Astrocyte of the hippocampus (primary cell): ENCODE measurements around the gene SEZ6.

ENCODE experiments used
- DNase-seq: peaks from one replicate; pipeline ENCODE4 v3.0.0; 2011; ENCODE audit warnings: low read depth, low spot score

SEZ6 gene

GRCh38 chr17:29005936-29006511, at the start of gene SEZ6:
Gene SEZ6 (minus strand): TSS chr17:29006033. CDS start chr17:29005869, 164 bp downstream.
- peak; percentile 92 for DNase-seq

DNA sequence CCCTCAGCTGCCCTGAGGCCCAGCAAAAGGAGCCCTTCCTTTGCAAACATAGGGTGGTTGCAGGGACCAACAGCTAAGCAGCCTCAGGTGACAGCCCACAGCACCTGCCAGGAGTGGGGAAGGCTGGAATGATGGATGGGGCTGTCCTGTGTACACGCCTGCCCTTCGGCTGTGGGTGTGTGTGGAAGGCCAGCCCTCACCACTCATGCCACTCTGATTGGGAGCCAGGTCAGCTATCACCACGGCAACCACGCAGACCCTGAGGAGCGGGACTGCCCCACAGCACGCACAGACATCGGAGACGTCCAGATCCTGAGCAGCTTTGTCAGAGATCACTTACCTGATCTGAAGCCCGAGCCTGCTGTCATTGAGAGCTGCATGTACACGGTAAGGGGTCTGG, 49.0 kb upstream of the SEZ6 start:
- no peak for DNase-seq

DNA sequence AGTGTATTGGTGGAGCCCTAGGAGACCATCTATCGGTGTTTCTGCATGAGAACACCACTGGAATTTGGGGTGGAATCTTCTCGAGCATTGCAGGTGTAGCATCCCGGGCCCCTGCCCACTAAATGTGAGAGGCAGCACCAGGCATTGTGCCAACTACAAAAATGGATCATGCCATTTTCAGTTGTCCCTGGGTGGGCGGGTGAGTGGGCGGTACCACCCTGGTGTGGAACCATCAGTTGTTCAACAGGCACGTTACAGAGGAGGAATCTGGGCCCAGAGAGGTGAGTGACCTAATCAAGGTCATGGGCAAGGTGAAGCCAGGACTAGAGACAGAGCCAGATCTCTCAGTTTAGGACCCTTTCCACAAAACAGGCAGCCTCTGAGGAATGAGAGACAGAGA, 45.9 kb upstream of the SEZ6 start:
- DNase-seq = no peak

- no peak for DNase-seq
Observed at GRCh38 chr17:29051194-29051593, 45.4 kb upstream of the SEZ6 start.

GRCh38 chr17:29050176-29050575, 44.3 kb upstream of the SEZ6 start:
- no peak for DNase-seq

GRCh38 chr17:29049541-29050145, 43.8 kb upstream of the SEZ6 start:
- no peak for DNase-seq

DNA sequence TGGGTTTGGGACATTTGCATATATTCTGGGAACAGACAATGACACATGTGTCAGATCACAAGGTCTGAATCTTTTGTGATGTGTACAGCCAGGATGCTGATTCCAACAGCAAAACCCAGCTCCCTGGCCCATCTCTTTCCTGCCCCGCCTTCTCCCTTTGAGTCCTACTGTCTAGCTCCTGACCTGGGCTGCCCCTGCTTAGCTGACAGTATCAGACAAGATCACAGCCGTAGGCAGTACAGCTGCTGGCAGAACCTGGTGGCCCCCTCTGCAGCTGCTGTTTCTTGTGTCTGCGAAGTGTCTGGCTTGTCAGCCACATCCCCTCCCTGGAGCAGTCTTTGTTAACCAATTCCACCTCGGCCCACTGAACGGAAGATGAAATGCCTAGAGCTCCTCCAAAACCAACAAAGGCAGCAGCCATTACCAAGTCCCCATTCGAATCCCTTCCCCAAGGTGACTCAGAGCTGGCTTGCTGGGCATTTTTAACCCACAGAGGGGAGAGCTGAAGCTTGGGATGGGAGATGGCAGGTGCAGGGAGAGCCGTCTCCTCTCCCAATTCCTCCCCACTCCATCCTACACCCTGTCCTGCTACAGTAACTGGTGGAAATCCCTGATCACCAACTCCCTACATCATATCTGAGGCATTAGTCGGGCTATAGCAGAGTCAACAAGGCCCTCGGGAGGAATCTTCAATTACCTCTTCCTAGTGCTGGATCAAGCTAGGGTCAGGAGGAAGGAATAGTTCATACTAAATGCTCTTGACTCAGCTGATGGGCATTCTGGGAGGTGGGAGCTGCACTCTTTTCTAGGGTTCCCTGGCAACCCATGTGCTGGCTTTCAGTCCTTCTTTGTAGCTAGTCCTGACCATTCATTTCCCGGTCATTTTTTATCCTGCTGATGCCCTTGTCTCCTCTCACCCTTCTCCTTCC, 42.9 kb upstream of the SEZ6 start:
- DNase-seq = peak; percentile 66

DNA sequence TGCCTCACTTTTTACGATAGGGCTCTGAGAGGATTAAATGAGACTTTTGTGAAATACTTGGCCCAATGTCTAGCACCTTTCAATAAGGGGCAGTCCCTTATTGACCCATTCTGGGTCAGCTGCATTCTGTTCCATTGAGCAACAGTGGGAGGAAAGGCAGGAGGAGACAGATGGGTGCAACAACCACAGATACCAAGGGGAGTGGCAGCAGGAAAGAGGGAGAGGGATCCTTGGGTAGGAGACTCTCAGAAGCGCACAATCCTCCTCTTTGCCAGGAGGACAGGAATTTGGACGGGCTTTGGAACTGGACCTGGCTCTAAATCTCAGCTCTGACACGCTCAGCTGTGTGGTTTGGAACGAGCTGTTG, 40.6 kb upstream of the SEZ6 start:
- no peak for DNase-seq

DNA sequence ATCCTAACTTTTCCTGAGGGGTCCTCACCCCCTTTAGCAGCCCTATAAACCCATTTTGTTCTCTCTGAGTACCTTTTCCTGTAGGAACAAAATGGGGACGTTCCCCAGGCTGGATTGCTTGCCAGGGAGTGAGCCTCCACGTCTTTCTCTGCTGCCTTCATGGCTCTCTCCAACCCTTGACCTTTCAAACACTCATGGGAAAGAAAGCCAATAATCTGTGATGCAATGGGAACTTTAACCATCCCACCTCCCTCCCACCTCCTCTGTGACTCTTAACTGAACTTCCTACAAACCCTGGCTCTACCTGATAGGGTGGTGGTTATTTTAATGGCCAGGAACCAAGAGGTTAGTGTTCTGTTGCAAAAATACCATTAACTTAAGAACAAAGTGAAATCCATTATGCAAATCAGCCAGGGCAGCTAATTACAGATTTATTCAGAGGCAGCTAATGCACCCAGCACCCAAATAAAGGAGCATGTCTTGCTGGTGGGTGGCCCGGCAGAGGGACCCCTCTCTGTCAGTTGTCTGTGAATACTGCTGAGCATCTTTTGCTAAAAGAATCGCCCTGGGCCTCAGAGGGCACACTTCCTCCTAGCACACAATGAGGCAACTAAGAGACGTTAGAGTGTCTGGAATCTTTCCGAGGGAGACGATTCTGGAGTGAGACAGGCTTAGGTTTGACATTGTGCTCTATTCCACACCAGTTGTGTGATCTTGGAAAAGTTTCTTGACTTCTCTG, 40.1 kb upstream of the SEZ6 start:
- no peak for DNase-seq

GRCh38 chr17:29045026-29045425, 39.2 kb upstream of the SEZ6 start:
- no peak for DNase-seq

- no peak for DNase-seq
Observed at GRCh38 chr17:29043539-29044145, 37.8 kb upstream of the SEZ6 start.

- peak; percentile 92 for DNase-seq
Observed at GRCh38 chr17:29042679-29043538, 37.1 kb upstream of the SEZ6 start, which contains the start of gene PIPOX. Gene PIPOX (plus strand): TSS chr17:29043141. CDS start chr17:29043226, 85 bp downstream.

DNA sequence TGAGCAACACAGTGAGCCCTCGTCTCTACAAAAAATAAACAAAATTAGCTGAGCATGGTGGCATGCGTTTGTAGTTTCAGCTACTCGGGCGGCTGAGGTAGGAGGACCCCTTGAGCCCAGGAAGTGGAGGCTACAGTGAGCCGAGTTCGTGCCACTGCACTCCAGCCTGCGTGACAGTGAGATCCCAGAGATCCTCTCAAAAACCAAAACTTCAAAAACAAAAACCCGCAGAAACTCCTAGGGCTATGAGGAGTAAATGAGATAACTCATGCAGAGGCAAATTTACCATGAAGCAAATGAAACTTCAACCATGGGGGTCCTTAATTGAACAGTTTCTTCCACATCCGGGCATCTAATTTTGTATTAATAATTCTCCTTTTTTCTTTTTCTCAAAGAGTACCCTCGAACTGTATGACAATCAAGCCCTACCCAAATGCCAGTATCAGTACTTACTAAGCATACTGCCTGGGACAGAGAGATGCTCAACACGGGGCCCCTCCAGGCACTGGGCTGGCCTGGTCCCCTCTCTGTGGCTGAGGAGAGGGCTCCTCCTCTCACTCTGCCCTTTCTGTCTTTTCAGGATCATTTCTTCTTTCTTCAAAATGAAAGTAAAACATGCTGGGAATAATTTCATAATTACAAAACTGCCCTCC, 36.3 kb upstream of the SEZ6 start:
- no peak for DNase-seq

DNA sequence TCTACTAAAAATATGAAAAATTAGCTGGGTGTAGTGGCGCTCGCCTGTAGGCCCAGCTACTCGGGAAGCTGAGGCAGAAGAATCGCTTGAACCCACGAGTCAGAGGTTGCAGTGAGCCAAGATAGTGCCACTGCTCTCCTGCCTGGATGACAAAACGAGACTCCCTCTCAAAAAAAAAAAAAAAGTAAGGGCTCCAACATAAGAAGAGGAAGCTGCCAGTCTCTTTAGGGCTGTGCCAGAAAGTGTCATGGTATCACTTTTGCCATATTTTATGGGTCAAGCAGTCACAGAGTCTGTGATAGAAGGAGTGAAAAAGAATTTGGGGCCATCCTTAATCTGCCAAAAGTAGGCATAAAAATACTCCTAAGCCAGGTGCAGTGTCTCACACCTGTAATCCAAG, 35.7 kb upstream of the SEZ6 start:
- DNase-seq = no peak

DNA sequence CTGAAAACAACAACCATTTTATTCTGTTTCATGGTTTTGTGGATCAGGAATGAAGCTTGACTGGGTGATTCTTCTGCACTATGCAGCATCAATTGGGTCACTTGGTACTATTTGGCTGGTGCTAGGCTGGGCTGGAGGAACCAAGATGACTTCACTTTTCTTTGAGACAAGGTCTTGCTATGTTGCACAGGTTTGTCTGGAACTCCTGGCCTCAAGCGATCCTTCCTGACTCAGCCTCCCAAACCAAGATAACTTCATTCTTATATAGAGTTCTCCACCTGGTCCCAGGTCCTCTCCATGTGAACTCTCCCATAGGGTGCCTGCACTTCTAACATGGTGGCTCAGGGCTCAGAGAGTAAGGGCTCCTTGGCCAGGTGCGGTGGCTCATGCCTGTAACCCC, 35.3 kb upstream of the SEZ6 start:
- DNase-seq = no peak

DNA sequence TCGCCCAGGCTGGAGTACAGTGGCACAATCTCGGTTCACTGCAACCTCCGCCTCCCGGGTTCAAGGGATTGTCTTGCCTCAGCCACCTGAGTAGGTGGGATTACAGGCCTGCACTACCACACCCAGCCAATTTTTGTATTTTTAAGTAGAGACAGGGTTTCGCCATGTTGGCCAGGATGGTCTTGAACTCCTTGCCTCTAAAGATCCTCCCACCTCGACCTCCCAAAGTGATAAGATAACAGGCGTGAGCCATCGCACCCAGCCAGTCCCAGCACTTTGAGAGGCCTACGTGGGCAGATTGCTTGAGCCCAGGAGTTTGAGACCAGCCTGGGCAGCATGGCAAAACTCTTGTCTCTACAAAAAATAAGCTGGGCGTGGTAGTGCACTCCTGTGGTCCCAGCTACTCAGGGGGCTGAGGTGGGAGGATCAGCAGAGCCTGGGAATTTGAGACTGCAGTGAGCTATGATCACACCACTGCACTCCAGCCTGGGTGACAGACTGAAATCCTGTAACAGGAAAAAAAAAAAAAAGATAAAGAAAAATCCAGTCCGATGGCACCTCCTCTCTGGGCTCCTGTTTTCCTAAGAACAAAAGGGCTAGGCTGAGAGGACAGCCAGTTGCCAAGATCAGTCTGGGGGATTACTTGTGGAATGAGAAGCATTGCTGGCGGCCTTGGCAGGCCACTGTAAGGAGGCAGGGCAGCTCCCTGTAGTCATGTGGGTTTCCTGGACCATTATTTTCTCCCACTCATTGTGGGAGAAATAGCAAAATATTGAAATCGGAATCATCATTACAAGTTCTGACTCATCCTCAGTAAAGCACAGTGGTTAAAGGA, 34.1 kb upstream of the SEZ6 start:
- DNase-seq = peak; percentile 95

DNA sequence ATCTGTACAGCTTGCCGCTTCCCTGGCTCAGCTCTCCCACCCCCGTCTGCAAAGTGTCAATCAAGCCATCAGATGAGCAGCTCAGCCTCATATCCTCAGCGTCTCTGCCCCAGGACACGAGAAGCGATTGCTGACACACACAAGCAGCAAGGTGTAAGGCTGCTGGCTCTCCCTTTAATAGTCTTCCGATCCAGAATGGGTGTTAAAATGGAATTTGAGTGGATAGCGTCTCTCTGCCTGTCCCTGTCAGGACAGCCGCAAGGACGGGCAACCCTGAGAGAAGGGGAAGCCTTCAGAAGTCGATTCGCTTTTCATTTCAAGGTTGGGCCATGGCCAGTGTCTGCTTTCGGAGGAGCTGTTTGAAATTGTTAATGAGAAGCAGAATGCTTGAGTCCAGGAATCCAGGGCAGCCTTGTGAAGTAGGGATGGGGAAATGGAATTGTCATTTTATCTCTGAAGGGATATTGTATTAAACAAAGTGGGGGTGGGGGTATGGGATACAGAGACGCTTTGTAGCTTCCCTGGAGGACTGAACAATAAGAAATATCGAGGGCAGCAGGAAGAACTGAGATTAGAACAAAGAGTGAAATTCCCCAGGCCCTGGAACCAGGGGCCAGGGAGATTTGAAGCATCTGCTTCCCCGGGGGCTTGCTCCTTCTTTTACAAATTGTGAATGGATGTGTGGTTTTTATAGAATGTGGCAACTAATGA, 32.4 kb upstream of the SEZ6 start:
- DNase-seq = peak; percentile 26

GRCh38 chr17:29037739-29038084, 31.9 kb upstream of the SEZ6 start:
- DNase-seq = no peak

- no peak for DNase-seq
Observed at GRCh38 chr17:29036584-29036983, 30.8 kb upstream of the SEZ6 start.
